HG03108 (cell line): Measurements from ENCODE around the gene KMT5C.

Experiments
- ATAC-seq: cut with Tn5 transposase; IDR thresholded peaks from one replicate; pipeline ENCODE4 v1.9.1; 2021; ENCODE audit warnings: moderate library complexity; ENCODE audit not compliant: unreplicated experiment

Gene KMT5C

DNA sequence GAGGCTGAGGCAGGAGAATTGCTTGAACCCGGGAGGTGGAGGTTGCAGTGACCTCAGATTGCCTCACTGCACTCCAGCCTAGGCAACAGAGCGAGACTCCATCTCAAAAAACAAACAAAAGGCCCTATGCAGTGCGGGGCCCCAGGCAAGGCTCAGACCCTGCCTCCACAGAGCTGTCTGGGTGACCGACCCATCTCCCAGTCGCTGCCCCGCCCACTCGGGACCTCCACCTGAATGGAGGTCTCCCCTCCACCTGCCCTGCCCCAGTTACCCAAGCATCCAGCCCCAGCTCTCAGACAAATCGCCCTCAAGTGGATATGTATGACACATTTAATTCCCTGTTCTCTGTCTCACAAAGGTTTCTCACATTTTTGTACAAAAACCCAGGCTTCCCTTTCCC lies 25.6 kb downstream of the KMT5C start:
- ATAC-seq = no peak

DNA sequence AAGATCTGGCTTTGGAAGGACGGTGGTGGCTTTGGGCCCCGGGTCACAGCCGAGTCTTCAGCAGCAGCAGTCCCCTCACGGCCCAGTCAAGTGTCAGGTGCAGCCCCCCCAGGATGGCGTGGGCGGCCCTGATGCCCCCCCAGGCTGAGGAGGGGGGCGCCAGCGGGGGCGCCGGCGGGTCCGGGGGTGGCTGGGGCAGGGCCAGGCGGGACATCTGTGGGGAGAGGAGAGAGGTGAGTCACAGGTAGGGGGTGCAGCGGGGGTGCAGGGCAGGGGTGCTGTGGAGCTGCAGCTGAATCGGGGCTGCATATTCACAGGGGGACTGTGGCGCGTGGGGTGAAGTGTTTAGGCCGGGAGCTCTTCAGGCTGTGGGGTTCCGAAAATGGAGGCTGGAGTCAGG lies 26.3 kb downstream of the KMT5C start:
- no peak for ATAC-seq

DNA sequence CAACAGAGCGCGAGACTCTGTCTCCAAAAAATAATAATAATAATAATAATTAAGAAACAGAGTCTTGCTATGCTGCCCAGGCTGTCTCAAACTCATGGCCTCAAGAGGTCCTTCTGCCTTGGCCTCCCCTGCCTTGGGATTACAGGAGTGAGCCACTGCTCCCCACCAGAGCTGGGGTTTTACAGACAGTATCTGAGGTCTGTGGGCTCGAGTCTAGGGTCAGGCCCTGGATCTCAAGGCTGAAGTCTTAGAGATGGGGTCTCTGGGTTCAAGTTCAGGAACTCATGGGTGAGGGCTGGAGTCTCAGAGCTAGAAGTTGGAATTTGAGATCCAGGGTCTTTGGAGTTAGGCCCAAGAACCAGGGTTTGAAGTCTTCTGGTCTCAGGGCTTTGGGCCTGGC lies 27.1 kb downstream of the KMT5C start:
- no peak for ATAC-seq

DNA sequence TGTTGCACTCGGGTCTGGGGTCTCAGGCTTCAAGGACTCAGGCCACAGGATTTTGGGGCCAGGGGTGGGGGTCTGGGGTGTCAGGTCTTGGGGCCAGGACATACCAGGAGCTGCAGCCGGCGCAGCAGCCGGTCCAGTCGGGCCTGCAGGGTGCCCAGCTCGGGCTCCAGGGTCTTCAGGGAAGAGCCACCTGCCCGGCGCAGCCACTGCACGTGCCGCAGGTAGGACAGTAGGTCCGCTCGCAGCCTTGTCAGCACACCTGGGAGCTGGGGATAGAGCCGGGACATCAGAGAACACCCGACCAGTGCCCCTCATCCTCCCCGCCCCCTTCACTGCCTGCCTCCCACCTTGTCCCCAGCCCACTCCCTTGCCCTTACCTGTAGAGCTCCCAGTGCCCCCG lies 28.4 kb downstream of the KMT5C start:
- ATAC-seq = no peak

DNA sequence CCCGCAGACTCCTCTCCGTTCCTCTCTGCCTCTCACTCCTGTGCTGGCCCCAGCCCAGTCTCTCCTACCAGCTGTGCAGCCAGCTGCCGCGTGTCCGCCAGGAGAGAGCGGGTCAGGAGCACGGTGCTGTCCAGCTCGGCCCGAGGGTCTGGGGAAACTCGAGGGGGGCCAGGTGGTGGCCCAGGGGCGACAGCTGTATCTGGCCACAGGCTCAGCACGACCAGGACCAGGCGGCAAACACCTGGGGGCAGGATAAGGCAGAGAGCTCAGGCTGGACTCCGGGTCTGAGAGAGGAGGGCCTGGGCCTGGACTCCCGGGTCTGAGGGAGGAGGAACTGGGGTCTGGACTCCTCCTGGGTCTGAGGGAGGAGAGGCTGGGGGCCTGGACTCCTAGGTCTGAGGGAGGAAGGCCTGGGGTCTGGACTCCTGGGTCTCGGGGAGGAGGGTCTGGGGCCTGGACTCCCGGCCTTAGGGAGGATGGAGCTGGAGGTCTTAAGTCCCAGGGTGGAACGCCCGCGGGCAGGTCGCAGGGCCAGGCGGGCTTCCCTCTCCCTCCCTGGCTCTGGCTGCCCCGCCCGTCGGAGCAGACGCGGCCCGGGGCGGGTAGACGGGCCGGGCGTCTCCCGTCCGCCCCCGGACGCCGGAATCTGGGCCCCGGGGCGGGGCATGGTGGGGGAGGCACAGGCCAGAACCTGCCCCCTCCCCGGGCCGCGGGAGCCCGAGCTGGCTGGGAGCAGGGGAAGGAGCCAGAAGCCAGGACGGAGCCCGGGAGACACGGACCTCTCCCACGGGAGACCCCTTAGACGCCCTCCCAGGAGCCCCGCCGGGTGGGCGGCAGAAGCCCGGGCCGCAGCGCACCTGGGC lies 29.3 kb downstream of the KMT5C start:
- no peak for ATAC-seq

DNA sequence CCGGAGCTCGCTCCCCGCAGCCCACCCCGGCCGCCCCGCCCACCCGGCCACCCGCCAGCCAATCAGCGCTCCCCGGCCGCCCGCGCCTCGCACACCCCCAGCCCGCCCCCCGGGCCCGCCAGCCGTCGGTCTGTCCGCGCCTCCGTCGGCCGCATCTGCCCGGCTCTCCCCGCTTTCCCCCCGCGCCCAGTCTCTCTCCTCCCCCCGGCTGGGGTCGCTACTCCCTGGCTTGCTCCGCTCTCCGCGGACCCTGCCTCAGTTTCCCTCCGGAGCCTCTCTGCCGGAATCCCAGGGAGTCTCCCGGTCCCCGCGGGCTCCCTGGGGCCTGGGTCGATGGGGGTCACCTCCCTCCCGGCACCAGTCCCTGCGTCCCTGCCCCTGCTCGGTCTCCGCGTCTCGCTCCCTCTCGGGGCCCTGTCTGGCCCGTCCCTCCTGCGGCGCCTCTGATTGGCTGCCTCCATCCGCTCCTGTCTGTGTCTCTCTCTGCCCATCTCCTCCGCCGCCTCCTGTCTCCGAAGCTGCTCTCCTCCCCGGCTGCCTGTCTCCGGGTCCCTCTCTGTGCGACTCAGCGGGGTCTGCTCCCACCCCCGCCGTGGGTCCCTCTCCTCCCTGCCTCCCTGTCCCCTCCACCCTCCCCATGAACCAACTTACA lies 30.1 kb downstream of the KMT5C start:
- no peak for ATAC-seq

DNA sequence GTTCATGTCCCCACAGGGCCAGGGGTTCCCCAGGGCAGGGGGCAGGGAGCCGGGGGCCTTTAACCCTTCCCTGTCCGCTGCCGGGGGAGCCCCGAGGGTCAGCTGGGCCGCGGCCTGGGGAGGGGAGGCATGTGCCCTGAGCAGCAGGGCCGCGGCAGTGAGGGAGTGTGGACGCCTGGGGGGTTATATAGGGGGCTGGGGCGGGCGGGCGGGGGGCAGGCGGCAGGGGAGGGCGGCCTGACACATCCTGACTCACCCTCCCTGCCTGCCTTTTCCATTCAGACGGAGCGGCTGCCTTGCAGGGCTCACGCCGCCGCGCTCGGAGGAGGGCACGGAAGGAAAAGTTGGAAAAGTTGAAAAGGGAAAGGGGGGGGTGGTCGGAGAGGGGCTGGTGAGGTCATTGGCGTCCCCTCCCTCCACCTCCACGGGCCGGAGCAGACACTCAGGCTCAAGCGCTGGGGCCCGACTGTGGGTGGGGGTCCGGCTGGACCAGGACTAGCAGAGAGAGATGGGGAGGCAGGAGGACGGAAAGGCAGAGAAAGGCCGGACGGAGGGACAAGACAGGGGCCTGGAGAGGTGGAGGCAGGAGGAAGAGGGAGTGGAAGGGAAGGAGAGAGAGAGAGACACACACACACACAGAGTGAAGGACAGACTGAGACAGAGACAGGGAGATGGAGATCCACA lies 30.8 kb downstream of the KMT5C start, which contains the start of gene IL11:
TSS of gene IL11 (minus strand) at position 159 of the 684 bp plus-strand sequence. CDS start at position 6, 153 bp downstream.
- no peak for ATAC-seq

DNA sequence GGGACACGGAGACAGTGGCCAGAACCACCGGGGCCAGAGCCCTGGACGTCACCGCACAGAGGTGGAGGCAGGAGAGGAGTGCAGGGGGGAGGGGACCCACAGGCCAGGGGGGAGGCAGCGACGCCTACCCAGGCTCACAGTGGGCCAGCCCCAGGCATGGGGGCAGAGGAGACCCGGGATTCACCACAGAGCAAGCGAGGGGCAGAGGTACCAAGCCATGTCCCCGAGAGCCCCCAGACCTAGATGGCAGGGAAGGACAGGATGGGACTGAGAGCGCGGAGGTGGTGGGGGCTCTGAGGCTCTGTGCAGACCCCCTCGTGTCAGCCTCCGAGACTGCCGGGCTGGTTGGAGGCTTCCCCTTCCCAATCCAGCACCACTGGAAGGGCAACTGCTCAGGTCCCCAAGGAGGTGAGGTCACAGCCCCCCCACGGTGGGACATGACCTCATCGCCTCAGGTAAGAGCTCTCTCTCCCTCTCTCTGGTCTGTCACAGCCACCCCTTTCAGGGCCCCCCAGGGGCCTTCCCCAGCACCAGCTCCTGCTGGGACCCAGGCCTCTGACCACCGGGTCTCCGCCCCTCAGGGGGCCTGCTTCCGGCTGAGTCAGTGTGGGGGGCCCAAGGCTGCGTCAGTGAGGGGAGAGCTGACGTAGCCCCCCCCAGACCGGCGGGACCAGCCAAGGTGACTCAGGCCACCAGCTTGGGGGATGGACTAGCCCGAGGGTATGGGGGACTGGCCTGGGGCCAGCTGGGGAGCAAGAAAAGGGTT lies 32.8 kb downstream of the KMT5C start:
- no peak for ATAC-seq

DNA sequence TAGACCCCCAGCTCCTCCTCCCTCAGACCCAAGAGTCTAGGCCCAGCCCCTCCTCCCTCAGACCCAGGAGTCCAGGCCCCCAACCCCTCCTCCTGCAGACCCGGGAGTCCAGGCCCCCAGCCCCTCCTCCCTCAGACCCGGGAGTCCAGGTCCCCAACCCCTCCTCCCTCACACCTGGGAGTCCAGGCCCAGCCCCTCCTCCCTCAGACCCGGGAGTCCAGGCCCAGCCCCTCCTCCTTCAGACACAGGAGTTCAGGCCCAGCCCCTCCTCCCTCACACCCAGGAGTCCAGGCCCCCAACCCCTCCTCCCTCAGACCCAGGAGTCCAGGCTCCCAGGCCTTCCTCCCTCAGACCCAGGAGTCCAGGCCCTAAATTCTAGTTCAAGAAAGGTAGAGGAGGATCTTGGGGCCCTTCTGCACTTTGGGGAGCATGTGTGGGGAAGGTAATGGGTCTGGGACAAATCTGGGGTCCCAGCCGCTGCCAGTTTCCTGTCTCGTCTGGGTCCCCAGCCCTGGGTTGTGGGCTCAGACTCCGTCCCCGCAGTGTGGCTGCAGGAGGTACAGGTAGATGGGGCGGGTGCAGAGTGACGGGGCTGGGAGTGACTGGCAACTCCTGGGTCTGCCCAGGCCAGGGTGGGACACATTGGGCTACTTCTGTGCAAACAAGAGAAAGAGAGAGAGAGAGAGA lies 33.8 kb downstream of the KMT5C start:
- no peak for ATAC-seq

DNA sequence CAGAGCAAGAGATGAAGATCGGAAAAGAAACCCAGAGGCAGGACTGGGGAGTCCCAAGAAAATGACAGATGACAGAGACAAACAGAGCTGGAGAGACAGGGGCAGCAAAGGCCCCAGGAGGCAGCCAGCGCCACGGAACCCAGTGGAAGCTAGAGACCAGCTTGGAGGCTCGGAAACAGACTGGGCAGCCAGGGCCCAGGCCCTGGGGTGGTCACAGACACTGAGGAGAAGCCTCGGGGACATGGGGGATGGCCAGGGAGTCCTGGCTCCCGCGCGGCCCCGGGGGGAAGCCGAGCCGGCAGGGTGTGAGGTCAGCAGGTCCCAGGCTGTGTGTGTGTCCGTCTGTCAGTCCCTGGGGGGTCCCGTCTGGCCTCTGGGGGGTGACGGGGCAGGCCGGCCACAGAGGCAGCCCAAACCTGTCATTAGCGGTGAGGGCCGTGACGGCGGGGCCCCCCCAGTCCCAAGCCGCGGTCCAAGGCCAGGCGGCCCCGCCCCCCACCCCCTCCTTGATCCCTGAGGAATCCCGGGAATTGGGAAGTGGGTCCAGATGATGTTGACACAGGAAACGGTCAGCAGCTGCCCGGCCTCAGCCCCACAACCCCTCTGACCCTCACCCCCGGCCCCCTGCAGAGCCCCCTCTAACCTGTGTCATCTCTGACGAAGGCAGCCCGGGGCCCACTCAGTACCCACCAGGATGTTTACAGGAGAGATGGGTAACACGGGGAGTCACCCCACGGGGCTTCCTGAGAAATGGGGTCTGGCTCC lies 34.5 kb downstream of the KMT5C start:
- no peak for ATAC-seq

DNA sequence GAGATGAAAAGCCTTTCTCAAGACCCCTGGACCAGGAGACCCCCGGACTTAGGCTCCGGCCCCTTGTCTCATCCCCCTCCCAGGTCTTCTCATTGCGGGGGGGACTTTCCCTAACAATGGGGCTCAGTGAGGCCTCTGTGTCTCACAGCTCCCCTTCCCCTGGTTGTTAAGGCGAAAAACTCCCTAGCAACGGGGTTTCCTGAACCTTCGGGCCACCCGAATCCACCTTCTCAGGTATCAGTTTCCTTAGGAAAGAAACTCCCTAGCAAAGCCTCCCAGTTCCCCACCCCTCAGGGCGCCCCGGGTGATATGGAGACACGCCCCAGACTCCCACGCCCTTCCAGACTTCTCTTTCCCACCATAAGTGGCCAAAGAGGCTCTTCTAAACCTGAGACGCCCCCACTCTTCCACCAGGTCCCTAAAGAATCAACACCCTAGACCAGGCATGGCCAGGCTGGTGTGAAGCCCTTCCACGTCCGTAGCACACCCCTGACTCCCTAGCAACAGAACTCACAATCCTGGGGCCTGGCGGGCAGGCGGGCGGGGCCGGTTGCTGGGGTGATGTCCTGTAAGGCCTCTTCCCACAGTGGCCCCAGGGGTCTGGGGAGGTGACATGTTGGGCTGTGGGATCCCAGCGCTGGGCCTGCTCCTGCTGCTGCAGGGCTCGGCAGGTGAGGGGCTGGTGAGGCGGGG lies 36.7 kb downstream of the KMT5C start, which contains the start of gene TMEM190:
TSS of gene TMEM190 (plus strand) at position 586 of the 693 bp plus-strand sequence. CDS start at position 614, 28 bp downstream.
- ATAC-seq = no peak

DNA sequence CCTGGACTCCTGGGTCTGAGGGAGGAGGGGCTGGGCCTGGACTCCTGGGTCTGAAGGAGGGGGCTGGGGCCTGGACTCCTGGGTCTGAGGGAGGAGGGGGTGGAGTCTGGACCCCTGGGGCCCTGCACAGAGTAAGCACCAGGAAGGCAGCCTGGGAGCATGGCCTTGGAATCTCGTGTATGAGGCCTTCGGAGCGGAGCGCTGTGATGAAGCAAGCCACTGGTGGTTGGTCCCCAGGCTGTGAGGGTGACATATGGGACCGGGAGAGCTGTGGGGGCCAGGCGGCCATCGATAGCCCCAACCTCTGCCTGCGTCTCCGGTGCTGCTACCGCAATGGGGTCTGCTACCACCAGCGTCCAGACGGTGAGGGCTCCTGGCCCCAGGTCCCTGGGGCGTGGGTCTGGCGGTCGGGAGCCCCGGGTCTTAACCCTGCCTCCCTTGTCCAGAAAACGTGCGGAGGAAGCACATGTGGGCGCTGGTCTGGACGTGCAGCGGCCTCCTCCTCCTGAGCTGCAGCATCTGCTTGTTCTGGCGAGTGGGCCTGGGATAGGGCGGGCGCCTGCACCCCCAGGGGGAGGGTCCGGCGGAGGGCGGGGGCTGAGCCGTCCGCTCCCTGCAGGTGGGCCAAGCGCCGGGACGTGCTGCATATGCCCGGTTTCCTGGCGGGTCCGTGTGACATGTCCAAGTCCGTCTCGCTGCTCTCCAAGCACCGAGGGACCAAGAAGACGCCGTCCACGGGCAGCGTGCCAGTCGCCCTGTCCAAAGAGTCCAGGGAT lies 37.9 kb downstream of the KMT5C start:
- no peak for ATAC-seq

DNA sequence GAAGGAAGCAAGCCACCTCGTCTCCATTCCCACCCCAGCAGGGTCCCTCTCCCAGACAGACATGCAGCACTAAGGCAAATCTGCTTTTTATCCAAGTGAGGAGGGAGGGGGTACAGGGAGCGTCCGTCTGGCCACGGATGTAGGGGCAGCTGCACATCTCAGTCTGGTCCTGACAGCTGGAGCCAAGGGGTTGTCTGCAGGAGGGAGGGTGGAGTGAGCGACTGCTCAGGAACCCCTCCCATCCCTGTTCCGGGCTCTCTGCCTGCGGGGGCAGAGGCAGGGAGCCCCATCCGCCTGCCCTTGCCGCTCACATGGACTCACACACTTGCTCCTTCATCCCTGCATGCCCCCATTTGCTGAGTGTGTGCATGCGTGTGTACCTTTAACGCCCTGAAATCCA lies 39.5 kb downstream of the KMT5C start:
- ATAC-seq = no peak

DNA sequence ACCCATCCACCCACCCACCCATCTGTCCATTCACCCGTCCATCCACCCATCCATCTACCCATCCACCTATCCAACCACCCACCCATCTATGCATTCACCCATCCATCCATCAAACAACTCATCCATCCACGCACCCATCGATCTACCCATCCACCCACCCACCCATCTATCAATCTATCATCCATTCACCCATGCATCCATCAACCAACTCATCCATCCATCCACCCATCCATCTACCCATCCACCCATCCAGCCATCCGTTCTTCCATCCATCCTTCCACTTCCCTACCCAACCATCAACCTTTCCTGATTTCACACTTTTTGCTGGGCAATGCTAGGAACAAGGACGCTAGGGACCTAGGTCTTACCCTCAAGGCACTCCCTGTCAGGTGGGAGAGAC lies 42.3 kb downstream of the KMT5C start:
- ATAC-seq = no peak

DNA sequence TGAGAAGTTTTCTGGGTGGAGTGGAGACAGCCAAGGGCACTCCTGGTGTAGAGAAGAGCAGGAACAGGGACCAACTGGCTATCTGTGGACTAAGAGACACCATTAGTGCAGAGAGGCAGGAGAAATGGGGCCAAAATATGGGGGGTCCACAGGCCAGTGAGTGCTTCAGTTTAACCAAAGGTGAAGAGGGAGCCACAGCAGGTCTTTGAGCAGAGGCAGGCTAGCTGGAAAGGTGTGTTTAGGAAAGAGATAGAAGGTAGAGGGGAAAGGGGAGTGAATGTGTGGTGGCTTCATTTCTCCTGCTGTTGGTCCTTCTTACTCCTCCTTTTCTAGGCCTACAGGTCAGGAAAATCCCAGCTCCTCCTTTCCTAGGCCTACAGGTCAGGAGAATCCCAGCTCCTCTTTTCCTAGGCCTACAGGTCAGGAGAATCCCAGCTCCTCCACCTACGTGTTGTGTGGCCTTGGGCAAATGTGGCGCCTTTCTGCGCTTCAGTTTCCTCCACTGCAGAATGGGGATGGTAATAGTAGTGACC lies 42.9 kb downstream of the KMT5C start:
- no peak for ATAC-seq

DNA sequence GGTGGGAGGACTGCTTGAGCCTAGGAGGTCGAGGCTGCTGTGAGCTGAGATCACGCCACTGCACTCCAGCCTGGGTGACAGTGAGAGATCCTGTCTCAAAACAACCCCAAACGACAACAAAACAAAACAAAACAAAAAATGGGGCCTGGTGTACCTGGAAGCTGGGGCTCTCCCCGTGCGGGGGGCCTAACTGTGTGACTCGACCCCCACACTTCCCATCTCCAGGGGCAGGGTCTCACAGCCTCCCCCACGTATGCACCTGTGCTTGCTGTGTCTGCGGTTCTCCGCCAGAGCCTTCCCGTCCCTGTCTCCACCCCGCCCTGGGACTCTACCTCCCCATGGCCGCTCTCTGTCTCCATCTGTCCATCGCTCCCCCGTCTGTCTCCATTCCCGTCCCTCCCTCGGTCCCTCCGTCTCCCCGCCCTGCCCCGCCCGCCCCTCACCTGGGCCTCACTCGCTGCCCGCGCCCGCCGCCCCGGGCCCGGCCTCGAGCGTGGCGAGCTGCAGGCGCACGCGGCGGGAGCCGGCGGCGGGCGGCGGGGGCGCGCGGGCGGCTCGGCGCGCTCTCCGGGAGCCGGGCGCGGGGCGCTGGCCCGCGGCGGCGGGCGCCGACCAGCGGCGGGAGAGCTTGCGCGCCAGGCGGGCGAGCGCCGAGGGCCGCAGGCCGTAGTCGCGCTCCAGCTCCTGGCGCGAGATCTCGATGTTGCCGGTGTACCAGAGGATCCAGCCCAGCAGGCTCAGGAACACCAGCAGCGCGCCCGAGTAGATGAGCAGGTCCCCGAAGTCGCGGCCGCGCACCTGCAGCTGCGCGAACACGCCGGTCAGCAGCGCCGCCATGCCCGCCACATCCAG lies 43.8 kb downstream of the KMT5C start:
- ATAC-seq = no peak
